Measurements from ENCODE around the gene C2orf92.

- TF ChIP-seq CTCF (IDR thresholded peaks at IDR 0.05) (no peak), POLR2A (IDR thresholded peaks at IDR 0.05) (no peak), POLR2AphosphoS5 (IDR thresholded peaks at IDR 0.05) (no peak), EP300 (IDR thresholded peaks at IDR 0.05) (no peak)
Measured at GRCh38 chr2:97646977-97647376, 22.5 kb upstream of the C2orf92 start.
